Activated CD8-positive, alpha-beta T cell treated with anti-CD3 and anti-CD28 coated beads for 36 hours (primary cell): ENCODE results near the gene MAST2. TPM values are rescaled to one million over a fixed set of nuclear protein-coding genes. Genes with fewer than 3 reads are reported as not detected.
"Not testable (repeated sequence)": the region's sequence is repeated elsewhere in the genome, so short reads cannot be mapped to it uniquely, and the experiment has no call there.

Source experiments
- ATAC-seq: fragments of 200-7000 bp; cut with Tn5 transposase; one replicate; pipeline ENCODE4 v1.10.0; 2021; ENCODE audit warnings: mild to moderate bottlenecking, moderate library complexity
- CTCF ChIA-PET: fragments of 350-600 bp; sonication (Branson Sonifier 250); formaldehyde crosslinking; loops from one replicate; lab custom pipeline; 2021; ENCODE audit warnings: antibody characterized with exemption; lab: Charles Lee
- POLR2A ChIA-PET: fragments of 350-600 bp; sonication (Branson Sonifier 250); formaldehyde crosslinking; loops from one replicate; lab custom pipeline; 2021; ENCODE audit warnings: antibody characterized with exemption; lab: Charles Lee
- DNase-seq: peaks from one replicate; pipeline ENCODE4 v3.0.0-alpha.2; 2020
- H3K27ac Mint-ChIP-seq: one replicate; pipeline ENCODE4 v1.8.0; 2021; ENCODE audit warnings: mild to moderate bottlenecking, mixed read lengths
- H3K27me3 Mint-ChIP-seq: one replicate; pipeline ENCODE4 v1.8.0; 2021; ENCODE audit warnings: mixed read lengths
- H3K36me3 Mint-ChIP-seq: one replicate; pipeline ENCODE4 v1.8.0; 2021; ENCODE audit warnings: low read depth, mixed read lengths
- H3K4me1 Mint-ChIP-seq: one replicate; pipeline ENCODE4 v1.8.0; 2021; ENCODE audit warnings: low read depth, mixed read lengths
- H3K4me3 Mint-ChIP-seq: one replicate; pipeline ENCODE4 v1.8.0; 2021; ENCODE audit warnings: mild to moderate bottlenecking, moderate library complexity, mixed read lengths
- H3K9me3 Mint-ChIP-seq: one replicate; pipeline ENCODE4 v1.8.0; 2021; ENCODE audit warnings: mixed read lengths
- CTCF ChIP-seq: fragments of 200-600 bp; IDR thresholded peaks from one replicate; pipeline ENCODE4 v1.8.0; 2022; ENCODE audit warnings: antibody characterized with exemption, mild to moderate bottlenecking
- intact Hi-C: fragments of 100-400 bp; cut with micrococcal nuclease; formaldehyde crosslinking; loops from one replicate; pipeline ENCODE4 v1.10.0; 2022
- total RNA-seq, 2 experiments: library from RNA; stranded (reverse); gene quantifications; one replicate each; pipeline ENCODE4 v1.2.3, GENCODE V29; 2021

Gene MAST2
- total RNA-seq, 2 experiments from 2014 or later, result 18.2 to 19.5 TPM

- TF ChIP-seq CTCF, result no peak
- H3K27me3 Mint-ChIP-seq, result no peaks in the 10 kb centered on the region
- ChIA-PET POLR2A (no interaction called here), CTCF (no interaction called here)
- no peak overlapping the region for H3K27ac Mint-ChIP-seq
- peaks cover 9% of the 10 kb centered on the region for H3K36me3 Mint-ChIP-seq
- H3K4me3 Mint-ChIP-seq, result no peak overlapping the region
- peaks cover 3% of the 10 kb centered on the region for H3K4me1 Mint-ChIP-seq
- no peak for ATAC-seq
- H3K9me3 Mint-ChIP-seq, result no peaks in the 10 kb centered on the region
- no peak for DNase-seq
- intact Hi-C loops, result no loop called here
These were observed 31.3 kb downstream of the MAST2 start for GRCh38 chr1:45834689-45835088.

DNA sequence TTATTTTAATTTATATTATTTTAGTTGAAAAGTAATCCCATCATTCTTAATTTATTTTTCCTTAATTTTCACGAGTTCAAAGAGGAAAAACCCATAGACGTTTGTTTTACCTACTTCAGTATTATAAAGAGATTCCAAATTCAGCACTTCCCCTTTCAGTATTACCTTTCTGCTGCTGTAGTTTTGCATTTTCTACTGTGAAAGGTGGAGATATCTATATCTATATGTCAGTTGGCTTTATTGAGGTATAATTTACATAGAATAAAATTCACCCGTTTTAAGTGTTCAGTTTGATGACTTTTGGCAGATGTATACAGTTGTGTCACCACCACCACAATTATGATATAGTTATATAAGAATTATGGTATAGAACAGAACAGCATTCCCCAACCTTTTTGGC is 33.0 kb downstream of the MAST2 start:
- intact Hi-C loops, result no loop called here
- Mint-ChIP-seq H3K9me3 (no peaks in the 10 kb centered on the region), H3K27ac (no peak overlapping the region), H3K4me1 (peaks cover 3% of the 10 kb centered on the region), H3K36me3 (peaks cover 6% of the 10 kb centered on the region), H3K4me3 (no peak overlapping the region), H3K27me3 (no peaks in the 10 kb centered on the region)
- ChIA-PET POLR2A (interaction anchor here (0.7 kb wide), 1 partner anchor 11 kb away, joined by 3 read pairs; no protein-coding TSS in a partner anchor), CTCF (no interaction called here)
- DNase-seq, result no peak
- no peak for ATAC-seq
- no peak for TF ChIP-seq CTCF

GRCh38 chr1:45836861-45837260 is 33.4 kb downstream of the MAST2 start:
- H3K27ac Mint-ChIP-seq, intact Hi-C loops, H3K4me3 Mint-ChIP-seq: not testable (repeated sequence)

DNA sequence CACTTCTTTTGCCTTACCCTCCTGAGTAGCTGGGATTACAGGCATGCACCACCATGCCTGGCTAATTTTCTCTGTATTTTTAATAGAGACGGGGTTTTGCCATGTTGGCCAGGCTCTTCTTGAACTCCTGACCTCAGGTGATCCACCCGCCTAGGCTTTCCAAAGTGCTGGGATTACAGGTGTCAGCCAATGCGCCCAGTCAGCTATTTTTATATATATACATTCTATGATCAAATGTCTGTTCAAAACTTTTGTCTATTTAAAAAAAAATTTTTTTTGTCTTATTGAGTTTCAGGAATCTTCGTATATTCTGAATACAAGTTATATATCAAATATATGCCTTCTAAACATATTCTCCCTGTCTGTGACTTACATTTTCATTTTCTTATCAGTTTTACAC is 34.9 kb downstream of the MAST2 start:
- intact Hi-C loops, H3K4me1 Mint-ChIP-seq, CTCF ChIA-PET, POLR2A ChIA-PET, H3K27me3 Mint-ChIP-seq, DNase-seq, H3K4me3 Mint-ChIP-seq, H3K36me3 Mint-ChIP-seq, H3K27ac Mint-ChIP-seq, H3K9me3 Mint-ChIP-seq, ATAC-seq: not testable (repeated sequence)

More at GRCh38 chr1:45836861-45837260, 33.4 kb downstream of the MAST2 start:
- CTCF ChIA-PET, DNase-seq, H3K27me3 Mint-ChIP-seq, ATAC-seq, H3K36me3 Mint-ChIP-seq, H3K4me1 Mint-ChIP-seq, H3K9me3 Mint-ChIP-seq: not testable (repeated sequence)
- POLR2A ChIA-PET, result interaction anchor here (0.7 kb wide), 1 partner anchor 11 kb away, joined by 3 read pairs; no protein-coding TSS in a partner anchor

DNA sequence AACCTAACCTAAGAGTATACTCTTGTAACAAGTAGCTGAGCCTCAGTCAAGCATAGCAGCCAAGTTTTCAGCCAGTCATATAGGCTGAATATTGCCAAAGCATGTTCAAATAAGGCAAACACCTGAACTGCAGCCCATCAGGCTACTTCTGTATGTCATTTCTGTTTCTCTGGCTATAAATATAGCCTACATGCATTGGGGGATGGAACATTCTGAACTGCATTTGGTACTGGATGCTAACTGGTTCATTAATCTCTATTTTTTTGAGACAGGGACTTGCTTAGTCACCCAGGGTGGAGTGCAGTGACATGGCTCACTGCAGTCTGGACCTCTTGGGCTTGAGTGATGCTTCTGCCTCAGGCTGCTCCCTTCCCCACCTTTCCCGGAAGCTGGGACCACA is 37.3 kb downstream of the MAST2 start:
- no peaks in the 10 kb centered on the region for H3K9me3 Mint-ChIP-seq
- no peak overlapping the region for H3K4me3 Mint-ChIP-seq
- intact Hi-C loops, result no loop called here
- ATAC-seq, result no peak
- POLR2A ChIA-PET, result no interaction called here
- no peak for DNase-seq
- peaks cover 12% of the 10 kb centered on the region for H3K4me1 Mint-ChIP-seq
- H3K27me3 Mint-ChIP-seq, result no peaks in the 10 kb centered on the region
- CTCF ChIA-PET, result no interaction called here
- peaks cover 4% of the 10 kb centered on the region for H3K36me3 Mint-ChIP-seq
- TF ChIP-seq CTCF, result no peak
- no peak overlapping the region for H3K27ac Mint-ChIP-seq

DNA sequence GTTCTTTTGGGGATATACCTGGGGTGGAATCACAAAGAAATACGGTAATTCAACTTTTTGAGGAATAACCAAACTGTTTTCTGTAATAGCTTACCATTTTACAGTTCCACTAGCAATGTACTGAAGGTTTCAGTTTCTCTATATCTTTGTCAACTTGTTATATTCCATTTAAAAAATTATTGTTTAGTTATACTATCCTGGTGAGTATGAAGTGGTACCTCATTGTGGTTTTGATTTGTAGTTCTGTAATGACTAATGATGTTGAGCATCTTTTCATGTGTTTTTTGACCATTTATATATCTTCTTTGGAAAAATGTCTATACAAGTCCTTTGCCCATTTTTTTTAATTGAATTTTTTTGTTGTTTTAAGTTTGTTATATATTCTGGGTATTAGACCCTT is 39.4 kb downstream of the MAST2 start:
- DNase-seq (no peak), ATAC-seq (peak; percentile 83)
- ChIA-PET CTCF (no interaction called here), POLR2A (no interaction called here)
- Mint-ChIP-seq H3K27ac (no peak overlapping the region), H3K36me3 (no peaks in the 10 kb centered on the region), H3K4me1 (peaks cover 12% of the 10 kb centered on the region), H3K4me3 (no peak overlapping the region), H3K9me3 (no peaks in the 10 kb centered on the region), H3K27me3 (no peaks in the 10 kb centered on the region)
- no peak for TF ChIP-seq CTCF
- intact Hi-C loops, result no loop called here
